K562 (cell line): ENCODE measurements around the gene PHF21A. TPM values are rescaled to one million over a fixed set of nuclear protein-coding genes. Genes with fewer than 3 reads are reported as not detected.

ENCODE experiments used
- ATAC-seq: fragments of 200-7000 bp; cut with Tn5 transposase; 3 replicates; pipeline ENCODE4 v1.9.1; 2020; ENCODE audit warnings: moderate library complexity
- BruUV-seq: library from RNA; stranded (reverse); fragments of 400-500 nt; replicated peaks from 2 replicates; lab custom pipeline; 2021; lab: Mats Ljungman, UMichigan
- CTCF ChIA-PET: fragments of 300-600 bp; formaldehyde crosslinking; extraction: SDS; loops from one replicate; lab custom pipeline; 2021; ENCODE audit warnings: low intra/inter-chr PET ratio; lab: Yijun Ruan, JAX
- POLR2A ChIA-PET: fragments of 300-600, 350-650 bp; sonication (Branson Sonifier 250); formaldehyde crosslinking; extraction: SDS; loops from one replicate; lab custom pipeline; 2021; ENCODE audit warnings: antibody characterized with exemption, inconsistent platforms; lab: Yijun Ruan, JAX
- DNase-seq, 4 experiments: peaks; one replicate each; pipeline versions ENCODE4 v3.0.0 to v3.0.0-alpha.2; 2011 to 2018; ENCODE audit warnings: low spot score in 3 of 4, mixed read lengths in 3 of 4; ENCODE audit errors: extremely low read depth in 1 of 4
- FAIRE-seq: peaks from 2 replicates; lab custom pipeline; 2011; peaks lifted over from hg19 to GRCh38; lab: Jason Lieb, UNC
- H2AFZ ChIP-seq: 2 replicates; pipeline ENCODE4 v1.6.0; 2011; ENCODE audit warnings: low read depth, low read length, control low read depth, inconsistent platforms
- H3K27ac ChIP-seq: fragments of 200-600 bp; 3 replicates; pipeline ENCODE4 v1.8.0; 2011; ENCODE audit warnings: low read depth, mild to moderate bottlenecking, control low read depth, inconsistent platforms, low read length, moderate library complexity, mixed read lengths; ENCODE audit errors: extremely low read depth
- H3K27me3 ChIP-seq, 2 experiments: fragments of 300-600 bp in 1 of 2; 2 replicates in 1 of 2; 3 replicates in 1 of 2; pipeline versions ENCODE4 v1.6.0 to v1.8.0; 2011; ENCODE audit warnings: inconsistent platforms in 2 of 2, low read length in 2 of 2, mild to moderate bottlenecking in 1 of 2, mixed read lengths in 1 of 2, moderate library complexity in 1 of 2; ENCODE audit not compliant: control insufficient read depth in 2 of 2, insufficient read depth in 2 of 2
- H3K36me3 ChIP-seq: fragments of 300-600 bp; 3 replicates; pipeline ENCODE4 v1.8.0; 2011; ENCODE audit warnings: mild to moderate bottlenecking, low read length, inconsistent platforms; ENCODE audit not compliant: control insufficient read depth, insufficient read depth
- H3K4me1 ChIP-seq, 2 experiments: fragments of 200-600 bp in 1 of 2; replicated peaks in 1 of 2; 2 replicates in 1 of 2; 3 replicates in 1 of 2; pipeline versions ENCODE4 v1.5.1 to v1.8.0; 2011; ENCODE audit warnings: inconsistent platforms in 2 of 2, low read length in 2 of 2, mild to moderate bottlenecking in 1 of 2, mixed read lengths in 1 of 2, moderate library complexity in 1 of 2; ENCODE audit not compliant: control insufficient read depth in 2 of 2, insufficient read depth in 2 of 2
- H3K4me2 ChIP-seq: 2 replicates; pipeline ENCODE4 v1.6.1; 2011; ENCODE audit warnings: low read length, control low read depth, inconsistent platforms, mixed read lengths; ENCODE audit not compliant: insufficient read depth
- H3K4me3 ChIP-seq: fragments of 200-600 bp; sonication (generic), shearing (Covaris generic); 2 replicates; pipeline ENCODE4 v1.5.1; 2016; ENCODE audit warnings: control low read depth, inconsistent platforms
- H3K79me2 ChIP-seq: fragments of 200-600 bp; 3 replicates; pipeline ENCODE4 v1.8.0; 2011; ENCODE audit warnings: low read length, inconsistent platforms; ENCODE audit not compliant: control insufficient read depth, insufficient read depth
- H3K9ac ChIP-seq, 2 experiments: 2 replicates each; pipeline versions ENCODE4 v1.6.0 to v1.6.1; 2011; ENCODE audit warnings: low read depth in 2 of 2, low read length in 2 of 2, control low read depth in 1 of 2, inconsistent platforms in 1 of 2, mild to moderate bottlenecking in 1 of 2, mixed read lengths in 1 of 2; ENCODE audit not compliant: insufficient read depth in 1 of 2
- H3K9me1 ChIP-seq: one replicate; pipeline ENCODE4 v1.6.0; 2011; ENCODE audit warnings: inconsistent platforms, mild to moderate bottlenecking, low read length, moderate library complexity; ENCODE audit not compliant: control insufficient read depth, insufficient read depth
- H3K9me3 ChIP-seq: replicated peaks from 2 replicates; pipeline ENCODE4 v1.5.1; 2011; ENCODE audit warnings: low read depth, low read length, inconsistent platforms; ENCODE audit not compliant: control insufficient read depth, insufficient read depth
- H4K20me1 ChIP-seq: replicated peaks from 2 replicates; pipeline ENCODE4 v1.6.1; 2011; ENCODE audit warnings: low read length, inconsistent platforms, mixed read lengths; ENCODE audit not compliant: control insufficient read depth, insufficient read depth
- ELF1 ChIP-seq: fragments of 200-800 bp; sonication (Bioruptor generic); IDR thresholded peaks from 2 replicates; pipeline ENCODE4 v1.6.1; 2016; ENCODE audit warnings: missing genetic modification characterization, missing compliant biosample characterization
- NFXL1 ChIP-seq: fragments of 450-650 bp; formaldehyde crosslinking; IDR thresholded peaks from 2 replicates; pipeline ENCODE4 v1.4.0; 2021; ENCODE audit warnings: mild to moderate bottlenecking
- NR2F6 ChIP-seq: fragments of 450-650 bp; formaldehyde crosslinking; IDR thresholded peaks from 2 replicates; pipeline ENCODE4 v1.4.0; 2020; ENCODE audit warnings: mild to moderate bottlenecking
- PRMT5 ChIP-seq: sonication (generic); formaldehyde crosslinking; IDR thresholded peaks from 2 replicates; pipeline ENCODE4 v1.5.0; 2020; ENCODE audit warnings: missing genetic modification reagents
- ZNF354B ChIP-seq: fragments of 250-450 bp; sonication (Bioruptor Pico); IDR thresholded peaks from 2 replicates; pipeline ENCODE4 v1.4.0; 2020
- ZZZ3 ChIP-seq: fragments of 450-650 bp; IDR thresholded peaks from 2 replicates; pipeline ENCODE4 v1.6.1; 2016; ENCODE audit warnings: antibody characterized with exemption, mild to moderate bottlenecking, moderate library complexity
- WGBS: fragments of 100-300 bp; shearing (Covaris generic); methylation state at CpG from one replicate; pipeline ENCODE4 v1.1.6; 2016; ENCODE audit warnings: low coverage, mixed read lengths; ENCODE audit not compliant: insufficient coverage; ENCODE audit errors: missing lambda C conversion rate; 5-methylcytosine and 5-hydroxymethylcytosine counted together
- in situ Hi-C: fragments of 300-500 bp; cut with MboI; formaldehyde crosslinking; loops from 4 replicates; pipeline ENCODE4 v1.15.0; 2018; ENCODE audit warnings: inconsistent platforms, mixed read lengths
- intact Hi-C: fragments of 100-400 bp; cut with micrococcal nuclease; formaldehyde crosslinking; loops from 2 replicates; pipeline ENCODE4 v1.14.2; 2022
- polyA plus RNA-seq, 8 experiments: library from polyadenylated mRNA; depleted of rRNA in 4 of 8; stranded (reverse) in 5 of 8; unstranded in 3 of 8; fragments of >200 nt; fragmentation: Nextera tagmentation in 2 of 8; fragmentation: Illumina TruSeq in 1 of 8; extraction: Ambion mirVana in 2 of 8; extraction: Trizol in 1 of 8; gene quantifications; 2 replicates each; pipeline versions ENCODE4 v1.2.1 to v1.2.3, GENCODE V29; 2011 to 2014; ENCODE audit warnings: inconsistent platforms in 1 of 8, missing spikeins in 1 of 8
- total RNA-seq, 7 experiments: library from RNA; depleted of rRNA in 6 of 7; stranded (reverse); fragments of >200 nt in 6 of 7; fragmentation: Illumina TruSeq in 2 of 7; extraction: Trizol in 2 of 7; gene quantifications; 2 replicates each; pipeline versions ENCODE4 v1.2.1 to v1.2.3, GENCODE V29; 2011 to 2021; ENCODE audit warnings: low replicate concordance in 1 of 7
- TF ChIP-seq, protein P1 (sequence below), 2 experiments: fragments of 450-650 bp; formaldehyde crosslinking in 1 of 2; IDR thresholded peaks; 2 replicates each; pipeline versions ENCODE4 v1.4.0 to v1.6.1; 2014 to 2020; ENCODE audit warnings: mild to moderate bottlenecking in 2 of 2, borderline replicate concordance in 1 of 2, low read depth in 1 of 2

The PHF21A gene
- total and polyA plus RNA-seq, 9 of the 15 experiments (the other 6 are each of a cell fraction or from before 2014, with no cell fraction given) = 1.5 to 32.4 (median 10.7) TPM

DNA sequence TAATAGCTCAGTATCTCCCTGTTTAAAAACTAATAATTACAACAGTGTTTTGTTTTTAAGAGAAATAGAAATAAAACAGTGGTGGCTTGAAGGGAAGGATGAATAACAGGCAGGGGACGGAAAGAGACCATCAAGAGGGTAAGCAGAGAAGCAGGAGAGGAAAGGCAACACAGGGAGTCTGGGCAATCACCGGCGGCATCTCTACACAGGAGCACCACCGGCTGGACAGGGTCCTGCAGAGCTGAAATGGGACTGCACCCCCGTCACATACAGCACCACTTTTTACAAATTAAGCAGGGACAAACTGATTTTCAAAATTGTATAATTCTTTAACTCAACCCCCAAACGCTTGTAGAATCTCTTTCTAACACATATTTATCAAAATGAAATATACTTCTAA, 18.4 kb downstream of the PHF21A start:
- no peaks in the 10 kb centered on the region for H3K9me3 ChIP-seq
- no peak overlapping the region for H3K4me3 ChIP-seq
- no TSS peak for BruUV-seq
- no peaks in the 10 kb centered on the region for H3K9me1 ChIP-seq
- FAIRE-seq (no peak), DNase-seq (peak in 3 of 4 experiments; percentile 21 to 62 (median 47)), ATAC-seq (peak; percentile 60)
- H4K20me1 ChIP-seq = no peaks in the 10 kb centered on the region
- H3K4me2 ChIP-seq = peak overlapping the region; percentile 46; the same call in 1 of the 2 replicates
- H2AFZ ChIP-seq = no peak overlapping the region; the same call in 1 of the 2 replicates
- in situ Hi-C loops = no loop called here
- H3K27me3 ChIP-seq = no peaks in the 10 kb centered on the region
- POLR2A ChIA-PET = interaction anchor here (0.5 to 3.1 kb wide), 11 partner anchors 9 to 515 kb away, joined by 3 to 13 read pairs (median 3); partner anchors contain the start of genes ATG13, CHRM4 and PHF21A
- no peak overlapping the region; the same call in 2 of the 3 replicates for H3K27ac ChIP-seq
- peaks cover 9 to 46% of the 10 kb centered on the region in 2 experiments; a peak in 4 of 5 replicates for H3K4me1 ChIP-seq
- CTCF ChIA-PET = no interaction called here
- 11% methylated on average over 6 of the region's 6 CpGs for WGBS
- peaks cover 97% of the 10 kb centered on the region for H3K79me2 ChIP-seq
- TF ChIP-seq ELF1 (tag) = no peak
- TF ChIP-seq, protein P1, sequence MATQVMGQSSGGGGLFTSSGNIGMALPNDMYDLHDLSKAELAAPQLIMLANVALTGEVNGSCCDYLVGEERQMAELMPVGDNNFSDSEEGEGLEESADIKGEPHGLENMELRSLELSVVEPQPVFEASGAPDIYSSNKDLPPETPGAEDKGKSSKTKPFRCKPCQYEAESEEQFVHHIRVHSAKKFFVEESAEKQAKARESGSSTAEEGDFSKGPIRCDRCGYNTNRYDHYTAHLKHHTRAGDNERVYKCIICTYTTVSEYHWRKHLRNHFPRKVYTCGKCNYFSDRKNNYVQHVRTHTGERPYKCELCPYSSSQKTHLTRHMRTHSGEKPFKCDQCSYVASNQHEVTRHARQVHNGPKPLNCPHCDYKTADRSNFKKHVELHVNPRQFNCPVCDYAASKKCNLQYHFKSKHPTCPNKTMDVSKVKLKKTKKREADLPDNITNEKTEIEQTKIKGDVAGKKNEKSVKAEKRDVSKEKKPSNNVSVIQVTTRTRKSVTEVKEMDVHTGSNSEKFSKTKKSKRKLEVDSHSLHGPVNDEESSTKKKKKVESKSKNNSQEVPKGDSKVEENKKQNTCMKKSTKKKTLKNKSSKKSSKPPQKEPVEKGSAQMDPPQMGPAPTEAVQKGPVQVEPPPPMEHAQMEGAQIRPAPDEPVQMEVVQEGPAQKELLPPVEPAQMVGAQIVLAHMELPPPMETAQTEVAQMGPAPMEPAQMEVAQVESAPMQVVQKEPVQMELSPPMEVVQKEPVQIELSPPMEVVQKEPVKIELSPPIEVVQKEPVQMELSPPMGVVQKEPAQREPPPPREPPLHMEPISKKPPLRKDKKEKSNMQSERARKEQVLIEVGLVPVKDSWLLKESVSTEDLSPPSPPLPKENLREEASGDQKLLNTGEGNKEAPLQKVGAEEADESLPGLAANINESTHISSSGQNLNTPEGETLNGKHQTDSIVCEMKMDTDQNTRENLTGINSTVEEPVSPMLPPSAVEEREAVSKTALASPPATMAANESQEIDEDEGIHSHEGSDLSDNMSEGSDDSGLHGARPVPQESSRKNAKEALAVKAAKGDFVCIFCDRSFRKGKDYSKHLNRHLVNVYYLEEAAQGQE (IDR thresholded peaks at IDR 0.05; ENCODE audit: borderline replicate concordance) = peak; percentile 16; the same call in 1 of the 2 replicates
- TF ChIP-seq, protein P1 (CRISPR knock-in tag; IDR thresholded peaks at IDR 0.05; ENCODE audit: low read depth) = no peak
- no peak for TF ChIP-seq NFXL1 (CRISPR knock-in tag)
- TF ChIP-seq PRMT5 = no peak
- TF ChIP-seq ZZZ3 = no peak
- no peak for TF ChIP-seq NR2F6 (CRISPR knock-in tag)
- no peak for TF ChIP-seq ZNF354B
- 0 out of 4 replicates have a peak overlapping the region, but pooled peaks of 1 of the 2 experiments have one; percentile 5 for H3K9ac ChIP-seq
- intact Hi-C loops = loop anchor here (10.0 kb wide), 1 partner anchor 108 kb away; no protein-coding TSS in a partner anchor
- no peaks in the 10 kb centered on the region for H3K36me3 ChIP-seq
